ENCODE results near the gene NFATC2IP.

NFATC2IP gene

DNA sequence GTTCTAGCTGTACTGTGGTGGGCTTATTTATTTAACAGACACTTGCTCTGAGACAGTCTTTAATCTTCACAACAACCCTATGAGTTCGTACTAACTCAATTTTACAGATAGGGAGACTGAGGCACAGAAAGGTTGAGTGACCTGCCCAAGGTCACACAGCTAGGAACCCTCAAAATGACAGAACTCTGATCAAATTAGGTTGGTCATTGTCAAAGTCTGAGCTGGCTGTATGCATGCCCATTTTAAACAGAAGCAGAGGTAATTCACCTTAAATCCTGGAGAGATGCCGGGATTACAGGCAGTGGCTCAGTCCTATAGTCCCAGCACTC, 59.1 kb downstream of the NFATC2IP start:
- Histone ChIP-seq H3K4me1 (ENCODE audit: insufficient read depth, low read length) (no peaks in the 10 kb centered on the region), H3K9me3 (ENCODE audit: control insufficient read depth, insufficient read depth, low read length) (no peaks in the 10 kb centered on the region), H3K36me3 (ENCODE audit: insufficient read depth, low read length) (no peaks in the 10 kb centered on the region), H3K9ac (ENCODE audit: low read depth, low read length) (no peak overlapping the region)

DNA sequence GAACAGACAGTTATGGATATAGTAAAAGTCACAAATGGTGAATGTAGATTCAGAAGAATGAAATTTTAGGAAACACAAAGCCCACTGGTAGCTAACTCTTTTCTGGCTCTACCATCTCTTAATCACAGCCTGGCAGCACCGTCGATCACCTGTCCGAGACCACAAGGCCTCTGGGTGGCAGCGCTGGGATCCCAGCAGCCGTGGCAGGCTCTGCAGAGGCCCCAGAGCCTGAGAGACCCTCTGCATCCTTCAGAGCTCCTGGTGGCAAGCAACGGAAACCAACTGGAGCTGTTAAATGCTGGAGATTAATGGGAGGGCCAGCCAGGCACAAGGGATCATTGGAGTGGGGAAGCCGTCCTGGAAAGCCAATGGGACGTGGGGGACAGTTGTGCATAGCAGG, 60.4 kb downstream of the NFATC2IP start:
- no peaks in the 10 kb centered on the region for H3K4me1 ChIP-seq (ENCODE audit: insufficient read depth, low read length)

DNA sequence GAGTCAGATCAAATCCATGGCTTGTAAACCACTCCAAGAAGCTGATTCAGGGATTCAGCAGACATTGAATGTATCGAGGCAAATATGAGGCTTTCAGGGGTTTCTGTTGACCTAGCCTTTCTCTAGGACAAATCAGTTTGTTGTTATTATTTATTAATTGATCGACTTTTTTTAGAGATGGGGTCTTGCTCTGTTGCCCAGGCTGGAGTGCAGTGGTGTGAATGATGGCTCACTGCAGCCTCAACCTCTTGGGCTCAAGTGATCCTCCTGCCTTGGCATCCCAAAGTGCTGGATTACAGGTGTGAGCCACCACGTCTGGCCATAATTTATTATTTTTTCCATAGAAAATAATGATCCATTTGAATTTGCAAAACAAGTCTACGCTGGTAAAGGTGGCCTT, 61.1 kb downstream of the NFATC2IP start:
- Histone ChIP-seq H3K36me3 (ENCODE audit: insufficient read depth, low read length) (no peaks in the 10 kb centered on the region), H3K9me3 (ENCODE audit: control insufficient read depth, insufficient read depth, low read length) (no peaks in the 10 kb centered on the region), H3K4me1 (ENCODE audit: insufficient read depth, low read length) (no peaks in the 10 kb centered on the region), H3K9ac (ENCODE audit: low read depth, low read length) (no peak overlapping the region)

More for the DNA sequence above, 60.4 kb downstream of the NFATC2IP start:
- no peak overlapping the region for H3K9ac ChIP-seq (ENCODE audit: low read depth, low read length)
- no peaks in the 10 kb centered on the region for H3K9me3 ChIP-seq (ENCODE audit: control insufficient read depth, insufficient read depth, low read length)
- no peaks in the 10 kb centered on the region for H3K36me3 ChIP-seq (ENCODE audit: insufficient read depth, low read length)

DNA sequence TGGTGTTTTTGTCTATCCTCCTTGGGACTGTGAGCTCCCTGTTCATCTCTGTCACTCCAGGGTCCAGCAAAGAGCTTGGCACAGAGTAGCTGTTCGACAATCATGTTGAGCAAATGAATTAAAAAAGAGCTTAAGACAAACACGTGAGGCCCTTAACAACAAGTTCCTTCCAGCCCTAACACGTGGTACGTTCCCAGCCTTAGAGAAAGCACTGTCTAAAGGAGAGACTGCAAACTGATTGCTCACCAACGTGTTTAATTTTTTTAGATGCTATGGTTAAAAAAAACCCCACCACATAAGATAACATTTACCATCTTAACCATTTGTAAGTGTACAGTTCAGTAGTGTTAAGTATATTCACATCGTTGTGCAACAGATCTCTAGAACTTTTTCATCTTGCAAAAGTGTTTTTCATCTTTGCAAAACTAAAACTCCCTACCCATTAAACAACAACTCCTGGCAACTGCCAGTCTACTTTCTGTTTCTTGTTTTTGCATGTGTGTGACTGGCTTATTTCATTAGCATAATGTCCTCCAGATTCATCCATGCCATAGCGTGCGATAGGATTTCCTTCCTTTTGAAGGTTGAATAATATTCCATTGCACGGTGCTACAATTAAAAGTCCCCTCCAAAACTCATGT, 62.3 kb downstream of the NFATC2IP start:
- H3K36me3 ChIP-seq (ENCODE audit: insufficient read depth, low read length) = no peaks in the 10 kb centered on the region
- H3K4me1 ChIP-seq (ENCODE audit: insufficient read depth, low read length) = no peaks in the 10 kb centered on the region
- no peaks in the 10 kb centered on the region for H3K9me3 ChIP-seq (ENCODE audit: control insufficient read depth, insufficient read depth, low read length)
- H3K9ac ChIP-seq (ENCODE audit: low read depth, low read length) = no peak overlapping the region

DNA sequence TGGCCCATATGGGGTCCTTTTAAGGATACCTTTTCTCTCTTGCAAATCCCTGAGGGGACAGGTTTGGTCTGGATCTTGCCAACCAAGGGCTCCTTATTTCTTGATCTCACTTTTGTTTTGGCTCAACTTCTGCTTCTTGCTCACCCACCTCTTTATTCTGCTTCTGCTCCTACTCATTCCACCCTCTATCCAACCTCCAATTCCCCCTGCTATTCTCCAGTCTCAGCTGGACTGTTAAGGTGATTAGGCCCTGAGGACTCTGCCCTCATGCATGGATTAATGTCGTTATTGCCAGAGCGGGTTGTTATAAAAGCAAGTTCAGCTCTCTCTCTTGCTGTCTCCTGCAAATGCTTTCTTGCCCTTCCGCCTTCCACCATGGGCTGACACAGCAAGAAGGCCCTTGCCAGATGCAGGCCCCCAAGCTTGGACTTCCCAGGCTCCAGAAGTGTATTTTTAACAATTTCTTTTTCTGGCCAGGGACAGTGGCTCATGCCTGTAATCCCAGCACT, 63.9 kb downstream of the NFATC2IP start:
- H3K4me1 ChIP-seq (ENCODE audit: insufficient read depth, low read length) = no peaks in the 10 kb centered on the region
- no peaks in the 10 kb centered on the region for H3K9me3 ChIP-seq (ENCODE audit: control insufficient read depth, insufficient read depth, low read length)
- no peaks in the 10 kb centered on the region for H3K36me3 ChIP-seq (ENCODE audit: insufficient read depth, low read length)
- H3K9ac ChIP-seq (ENCODE audit: low read depth, low read length) = no peak overlapping the region
